BLaER1 treated with 17β-estradiol and CSF1 and Interleukin-3, amounts not matched to agents 10 nM and 100 nM (cell line): ENCODE measurements around the gene FCSK.

Source experiments
- H3K27ac ChIP-seq, 11 experiments: shearing (Covaris generic); formaldehyde crosslinking; 2 replicates each; pipeline ENCODE4 v1.8.1; 2022
- H3K27me3 ChIP-seq, 11 experiments: shearing (Covaris generic); formaldehyde crosslinking; 2 replicates each; pipeline ENCODE4 v1.8.1; 2022
- H3K36me3 ChIP-seq, 11 experiments: shearing (Covaris generic); formaldehyde crosslinking; 2 replicates each; pipeline ENCODE4 v1.8.1; 2022
- H3K4me1 ChIP-seq, 10 experiments: shearing (Covaris generic); formaldehyde crosslinking; 2 replicates each; pipeline ENCODE4 v1.8.1; 2022
- H3K4me2 ChIP-seq, 11 experiments: shearing (Covaris generic); formaldehyde crosslinking; 2 replicates each; pipeline ENCODE4 v1.8.1; 2022
- H3K4me3 ChIP-seq, 10 experiments: shearing (Covaris generic); formaldehyde crosslinking; 2 replicates each; pipeline ENCODE4 v1.8.1; 2022
- H3K9ac ChIP-seq, 11 experiments: shearing (Covaris generic); formaldehyde crosslinking; 2 replicates each; pipeline ENCODE4 v1.8.1; 2022
- H3K9me3 ChIP-seq, 11 experiments: shearing (Covaris generic); formaldehyde crosslinking; replicated peaks in 1 of 11; 2 replicates each; pipeline ENCODE4 v1.8.1; 2022
- H4K20me1 ChIP-seq, 11 experiments: shearing (Covaris generic); formaldehyde crosslinking; 2 replicates each; pipeline ENCODE4 v1.8.1; 2022
- Cebpa-rat ChIP-seq, 11 experiments: shearing (Covaris generic); IDR thresholded peaks; 2 replicates each; pipeline ENCODE4 v1.8.1; 2022

FCSK gene

DNA sequence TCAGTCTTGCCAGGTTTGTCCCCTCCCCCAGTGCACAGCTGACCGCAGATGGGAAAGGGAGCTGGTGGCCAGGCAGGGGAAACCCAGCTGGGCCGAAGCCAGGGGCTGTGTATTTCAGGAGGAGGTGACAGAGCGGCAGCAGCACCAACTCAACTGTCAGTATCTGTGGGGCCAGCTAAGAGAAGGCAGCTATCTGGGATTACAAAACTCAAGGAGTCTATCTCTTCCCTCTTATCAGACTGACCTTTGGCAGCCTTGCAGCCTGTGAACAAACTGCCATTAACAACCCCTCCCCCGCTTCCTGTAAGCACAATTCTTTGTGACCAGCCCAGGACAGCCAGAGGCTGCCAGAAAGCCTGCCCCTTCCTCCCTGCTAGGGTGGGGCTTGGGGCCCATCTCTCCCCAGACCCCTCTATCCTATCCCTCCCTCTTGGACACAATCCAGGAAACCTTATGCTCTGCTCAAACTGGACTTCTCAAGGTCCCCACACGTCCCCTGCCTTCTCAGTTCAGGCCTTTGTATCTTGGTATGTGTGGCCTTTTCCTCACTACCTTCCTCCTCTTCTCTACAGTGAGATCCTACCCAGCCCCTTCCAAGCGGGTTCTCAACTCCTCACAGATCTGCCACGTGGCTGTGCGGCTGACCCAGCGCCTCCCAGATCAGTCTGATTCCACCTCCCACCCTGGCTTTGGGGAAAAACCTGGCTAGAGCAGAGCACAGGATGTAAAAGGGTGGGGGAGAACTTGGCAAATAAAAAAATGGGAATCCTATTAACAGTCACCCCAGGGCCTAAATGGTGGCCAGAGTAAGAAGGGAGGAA, 26.0 kb upstream of the FCSK start:
- peaks cover 0 to 17% (median 9%) of the 10 kb centered on the region in 11 experiments; a peak in 14 of 22 replicates for H3K36me3 ChIP-seq
- H3K27ac ChIP-seq: peak overlapping the region; percentile 81 to 98 (median 93)
- no peaks in the 10 kb centered on the region for H3K27me3 ChIP-seq
- TF ChIP-seq Cebpa-rat (IDR thresholded peaks at IDR 0.05): no peak
- H3K9ac ChIP-seq: peak overlapping the region; percentile 63 to 80 (median 77)
- H4K20me1 ChIP-seq: peaks cover 0 to 39% (median 9%) of the 10 kb centered on the region in 11 experiments; a peak in 13 of 22 replicates
- peak overlapping the region in 8 of 10 experiments; percentile 17 to 48 (median 38); a peak in 14 of 20 replicates for H3K4me3 ChIP-seq
- peaks cover 70 to 99% (median 91%) of the 10 kb centered on the region in 10 experiments for H3K4me1 ChIP-seq
- H3K4me2 ChIP-seq: peak overlapping the region; percentile 89 to 98 (median 95)
- H3K9me3 ChIP-seq: no peaks in the 10 kb centered on the region

DNA sequence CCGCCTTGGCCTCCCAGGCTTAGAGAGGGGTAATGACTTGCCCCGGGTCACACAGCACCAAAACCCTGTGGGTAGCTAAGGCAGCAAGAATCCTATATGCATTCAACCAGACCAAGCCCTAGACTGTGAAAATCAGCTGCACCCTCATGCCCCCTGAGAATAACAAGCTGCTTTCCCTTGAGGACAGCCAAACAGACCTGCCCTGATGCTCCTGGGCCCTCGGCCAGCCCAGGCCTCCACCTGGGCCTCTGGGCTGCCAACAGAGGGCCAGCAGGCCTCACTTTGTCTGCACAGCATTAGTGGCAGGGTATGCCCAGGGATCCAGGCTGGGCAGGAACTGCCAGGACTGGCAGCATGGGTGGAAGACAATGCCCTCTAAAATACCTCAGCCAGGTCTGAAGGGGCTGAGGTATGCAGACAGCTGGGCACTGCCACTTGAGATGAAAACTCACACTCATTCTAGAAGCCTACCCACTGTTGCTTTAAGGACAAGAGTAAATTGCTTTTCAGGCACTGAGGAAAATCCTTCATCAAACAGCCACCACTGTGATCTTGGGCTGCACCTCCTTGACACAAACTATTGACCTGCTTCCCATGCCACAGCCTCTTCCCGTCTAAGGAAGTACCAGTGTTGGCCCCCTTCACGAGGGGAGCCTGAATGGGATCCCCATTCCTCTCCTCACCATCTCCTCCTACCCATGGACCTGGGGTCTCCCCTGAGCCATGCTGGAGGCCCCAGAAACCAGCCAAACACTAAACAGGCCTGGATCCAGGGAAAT, 24.3 kb upstream of the FCSK start:
- H3K9ac ChIP-seq: peak overlapping the region; percentile 63 to 83 (median 78); a peak in 21 of 22 replicates
- peaks cover 6 to 24% (median 11%) of the 10 kb centered on the region in 11 experiments; a peak in 17 of 22 replicates for H3K36me3 ChIP-seq
- H4K20me1 ChIP-seq: peaks cover 0 to 51% (median 18%) of the 10 kb centered on the region in 11 experiments; a peak in 14 of 22 replicates
- H3K4me2 ChIP-seq: peak overlapping the region; percentile 89 to 98 (median 95)
- peaks cover 82 to 99% (median 91%) of the 10 kb centered on the region in 10 experiments for H3K4me1 ChIP-seq
- no peak for TF ChIP-seq Cebpa-rat (IDR thresholded peaks at IDR 0.05)
- H3K27ac ChIP-seq: peak overlapping the region; percentile 86 to 98 (median 93)
- H3K27me3 ChIP-seq: no peaks in the 10 kb centered on the region
- no peaks in the 10 kb centered on the region for H3K9me3 ChIP-seq
- H3K4me3 ChIP-seq: peak overlapping the region in 7 of 10 experiments; percentile 7 to 42 (median 14); a peak in 8 of 20 replicates

- H4K20me1 ChIP-seq: peaks cover 0 to 56% (median 19%) of the 10 kb centered on the region in 11 experiments; a peak in 14 of 22 replicates
- H3K27ac ChIP-seq: peak overlapping the region; percentile 86 to 98 (median 93)
- peak overlapping the region in 9 of 10 experiments; percentile 29 to 57 (median 41); a peak in 13 of 20 replicates for H3K4me3 ChIP-seq
- no peaks in the 10 kb centered on the region for H3K27me3 ChIP-seq
- peaks cover 86 to 98% (median 92%) of the 10 kb centered on the region in 10 experiments for H3K4me1 ChIP-seq
- H3K9ac ChIP-seq: peak overlapping the region; percentile 63 to 83 (median 80); a peak in 21 of 22 replicates
- no peaks in the 10 kb centered on the region for H3K9me3 ChIP-seq
- TF ChIP-seq Cebpa-rat (IDR thresholded peaks at IDR 0.05): no peak
- H3K36me3 ChIP-seq: peaks cover 6 to 18% (median 11%) of the 10 kb centered on the region in 11 experiments; a peak in 15 of 22 replicates
- peak overlapping the region; percentile 96 to 99 (median 98) for H3K4me2 ChIP-seq
Measured at GRCh38 chr16:70430667-70431536, 23.5 kb upstream of the FCSK start.

DNA sequence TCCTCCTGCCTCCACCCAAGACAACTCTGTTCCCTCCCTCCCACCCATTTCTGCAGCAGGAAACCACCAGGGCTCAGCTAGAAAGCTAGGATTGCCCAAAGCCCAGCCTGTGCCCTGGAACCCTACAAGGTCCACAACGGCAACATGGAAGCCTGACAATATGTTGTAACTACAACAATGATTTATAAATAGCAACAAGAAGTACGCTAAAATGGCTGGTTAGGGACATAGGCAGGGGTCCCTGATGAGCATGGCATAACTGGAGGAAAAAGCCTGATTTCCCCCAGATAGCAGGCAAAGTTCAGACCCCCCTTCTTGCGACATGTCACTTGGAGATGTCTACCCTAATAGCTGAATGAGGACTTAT, 22.1 kb upstream of the FCSK start:
- no peaks in the 10 kb centered on the region for H3K27me3 ChIP-seq
- H3K9ac ChIP-seq: peak overlapping the region in 10 of 11 experiments; percentile 52 to 83 (median 62); a peak in 20 of 22 replicates
- H4K20me1 ChIP-seq: peaks cover 6 to 70% (median 26%) of the 10 kb centered on the region in 11 experiments; a peak in 17 of 22 replicates
- peak overlapping the region in 10 of 11 experiments; percentile 68 to 98 (median 93); a peak in 21 of 22 replicates for H3K27ac ChIP-seq
- H3K9me3 ChIP-seq: no peaks in the 10 kb centered on the region
- peak overlapping the region in 5 of 10 experiments; percentile 24 to 48 (median 25); a peak in 6 of 20 replicates for H3K4me3 ChIP-seq
- H3K36me3 ChIP-seq: peaks cover 6 to 16% (median 10%) of the 10 kb centered on the region in 11 experiments; a peak in 15 of 22 replicates
- TF ChIP-seq Cebpa-rat (IDR thresholded peaks at IDR 0.05): peak in 1 of 11 experiments; percentile 43; a peak in 1 of 22 replicates
- peaks cover 92 to 98% (median 96%) of the 10 kb centered on the region in 10 experiments for H3K4me1 ChIP-seq
- H3K4me2 ChIP-seq: peak overlapping the region; percentile 80 to 99 (median 97)

- Histone ChIP-seq H3K9ac (peak overlapping the region; percentile 4 to 83 (median 62); a peak in 21 of 22 replicates), H3K4me1 (peaks cover 92 to 98% (median 96%) of the 10 kb centered on the region in 10 experiments), H3K9me3 (no peaks in the 10 kb centered on the region), H4K20me1 (peaks cover 6 to 73% (median 31%) of the 10 kb centered on the region in 11 experiments; a peak in 18 of 22 replicates), H3K4me3 (peak overlapping the region in 6 of 10 experiments; percentile 20 to 48 (median 24); a peak in 9 of 20 replicates), H3K27me3 (no peaks in the 10 kb centered on the region), H3K36me3 (peaks cover 6 to 16% (median 10%) of the 10 kb centered on the region in 11 experiments; a peak in 15 of 22 replicates), H3K27ac (peak overlapping the region in 10 of 11 experiments; percentile 68 to 98 (median 93); a peak in 21 of 22 replicates), H3K4me2 (peak overlapping the region; percentile 80 to 99 (median 97))
- no peak for TF ChIP-seq Cebpa-rat (IDR thresholded peaks at IDR 0.05)
Measured at GRCh38 chr16:70432723-70433457, 21.5 kb upstream of the FCSK start.

DNA sequence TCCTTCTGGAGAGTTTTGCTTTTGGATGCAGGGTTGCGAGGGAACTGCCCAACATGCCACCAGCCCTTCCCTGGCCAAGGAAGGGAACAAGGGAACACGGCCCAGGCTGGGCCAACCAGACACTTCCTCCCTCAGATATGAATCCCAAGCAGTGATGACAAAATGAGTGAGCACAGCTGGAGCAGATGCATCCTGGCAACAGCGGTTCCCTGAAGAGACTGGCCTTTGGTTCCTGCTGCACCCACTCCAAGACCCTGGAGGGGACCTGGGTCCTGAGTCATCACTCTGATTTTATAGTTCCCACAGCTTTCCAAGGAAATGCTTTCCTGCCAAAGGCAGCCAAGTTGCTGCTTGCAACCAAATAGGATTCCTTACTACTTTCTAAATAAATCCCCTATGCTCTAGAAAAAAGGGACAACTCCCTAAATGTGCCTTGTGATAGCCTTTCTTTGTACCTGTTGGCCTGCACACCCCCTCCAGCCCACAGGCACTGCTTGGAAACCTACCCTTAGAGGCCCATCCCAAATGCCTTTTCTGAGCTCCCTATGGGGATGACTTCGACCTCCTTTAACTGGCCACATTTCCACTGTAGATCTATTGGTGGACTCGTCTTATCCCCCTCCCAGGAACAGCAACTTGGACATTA, 20.8 kb upstream of the FCSK start:
- Histone ChIP-seq H3K4me1 (peaks cover 89 to 96% (median 93%) of the 10 kb centered on the region in 10 experiments), H4K20me1 (peaks cover 6 to 71% (median 33%) of the 10 kb centered on the region in 11 experiments; a peak in 18 of 22 replicates), H3K36me3 (peaks cover 6 to 16% (median 10%) of the 10 kb centered on the region in 11 experiments; a peak in 15 of 22 replicates), H3K4me2 (peak overlapping the region; percentile 80 to 99 (median 97)), H3K27me3 (no peaks in the 10 kb centered on the region), H3K4me3 (peak overlapping the region in 4 of 10 experiments; percentile 20 to 48 (median 30); a peak in 6 of 20 replicates), H3K27ac (peak overlapping the region in 10 of 11 experiments; percentile 68 to 98 (median 93); a peak in 20 of 22 replicates), H3K9me3 (no peaks in the 10 kb centered on the region), H3K9ac (peak overlapping the region; percentile 4 to 83 (median 62); a peak in 20 of 22 replicates)
- TF ChIP-seq Cebpa-rat (IDR thresholded peaks at IDR 0.05): no peak
